ENCODE data around the gene ARL15. TPM values are rescaled to one million over a fixed set of nuclear protein-coding genes. Genes with fewer than 3 reads are reported as not detected.

The ARL15 gene
- total RNA-seq, 1 experiment from 2014 or later: 18.3 TPM

DNA sequence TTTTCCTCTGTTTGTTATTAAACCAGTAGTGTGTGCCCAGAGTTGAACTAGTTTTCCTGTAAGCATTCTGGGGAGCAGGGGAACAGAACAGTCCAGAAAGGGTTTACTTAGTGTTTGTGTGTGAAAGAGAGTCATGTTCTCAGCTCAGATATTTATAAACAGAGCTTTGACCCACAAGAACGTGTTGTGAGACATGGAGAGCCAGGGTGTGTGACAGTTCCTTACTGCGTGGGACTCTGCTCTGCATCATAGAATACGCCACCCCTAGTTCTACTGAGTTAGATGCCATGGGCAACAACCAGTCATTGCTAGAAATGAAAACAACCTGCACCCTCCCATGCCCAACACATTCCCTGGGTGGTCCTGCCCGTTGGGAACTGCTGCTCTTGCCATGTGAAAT is 419.2 kb downstream of the ARL15 start:
- Histone ChIP-seq H3K36me3 (ENCODE audit: insufficient read depth, low read length, poor library complexity, severe bottlenecking) (no peaks in the 10 kb centered on the region), H3K27ac (ENCODE audit: low read depth, low read length, poor library complexity, severe bottlenecking) (no peak overlapping the region), H3K4me1 (ENCODE audit: insufficient read depth, low read length, poor library complexity, severe bottlenecking) (no peaks in the 10 kb centered on the region), H3K9me3 (ENCODE audit: low read depth, low read length, poor library complexity, severe bottlenecking) (no peaks in the 10 kb centered on the region), H3K4me3 (ENCODE audit: low read depth, low read length, poor library complexity, severe bottlenecking) (no peak overlapping the region), H3K27me3 (replicated peaks; ENCODE audit: insufficient read depth, low read depth, low read length, poor library complexity) (no peaks in the 10 kb centered on the region)
- intact Hi-C loops (cut with micrococcal nuclease; ENCODE audit: unreplicated experiment): no loop called here
- POLR2A ChIA-PET (ENCODE audit: low non-redundant PET): no interaction called here
- CTCF ChIA-PET: no interaction called here
- DNase-seq (ENCODE audit: low spot score): no peak
- BruUV-seq (replicated peaks): no TSS peak
- TF ChIP-seq, protein P1, sequence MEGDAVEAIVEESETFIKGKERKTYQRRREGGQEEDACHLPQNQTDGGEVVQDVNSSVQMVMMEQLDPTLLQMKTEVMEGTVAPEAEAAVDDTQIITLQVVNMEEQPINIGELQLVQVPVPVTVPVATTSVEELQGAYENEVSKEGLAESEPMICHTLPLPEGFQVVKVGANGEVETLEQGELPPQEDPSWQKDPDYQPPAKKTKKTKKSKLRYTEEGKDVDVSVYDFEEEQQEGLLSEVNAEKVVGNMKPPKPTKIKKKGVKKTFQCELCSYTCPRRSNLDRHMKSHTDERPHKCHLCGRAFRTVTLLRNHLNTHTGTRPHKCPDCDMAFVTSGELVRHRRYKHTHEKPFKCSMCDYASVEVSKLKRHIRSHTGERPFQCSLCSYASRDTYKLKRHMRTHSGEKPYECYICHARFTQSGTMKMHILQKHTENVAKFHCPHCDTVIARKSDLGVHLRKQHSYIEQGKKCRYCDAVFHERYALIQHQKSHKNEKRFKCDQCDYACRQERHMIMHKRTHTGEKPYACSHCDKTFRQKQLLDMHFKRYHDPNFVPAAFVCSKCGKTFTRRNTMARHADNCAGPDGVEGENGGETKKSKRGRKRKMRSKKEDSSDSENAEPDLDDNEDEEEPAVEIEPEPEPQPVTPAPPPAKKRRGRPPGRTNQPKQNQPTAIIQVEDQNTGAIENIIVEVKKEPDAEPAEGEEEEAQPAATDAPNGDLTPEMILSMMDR (conservative IDR thresholded peaks at IDR 0.05; ENCODE audit: low read depth, low read length): no peak
- no peak for TF ChIP-seq EZH2 (IDR thresholded peaks at IDR 0.05; ENCODE audit: borderline replicate concordance, low read depth, low read length, poor library complexity, severe bottlenecking)

DNA sequence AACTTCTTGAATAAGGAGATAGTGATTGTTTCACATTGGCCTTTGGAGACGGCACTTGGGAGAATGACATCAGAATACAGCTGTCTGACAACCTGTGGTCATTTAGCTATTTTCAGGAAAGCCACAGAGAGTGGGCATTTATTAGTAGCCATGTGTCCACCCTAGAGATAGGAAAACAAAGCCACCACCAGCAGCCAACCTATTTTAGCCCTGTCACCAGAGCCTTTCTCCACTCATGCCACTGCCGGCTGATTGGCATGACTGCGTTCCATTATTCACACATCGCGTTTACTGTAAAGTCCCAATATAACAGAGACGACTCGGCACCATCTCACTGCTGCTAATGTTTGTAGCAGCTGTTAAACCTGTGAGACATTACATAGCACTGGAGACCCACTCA is 419.9 kb downstream of the ARL15 start:
- POLR2A ChIA-PET (ENCODE audit: low non-redundant PET): no interaction called here
- BruUV-seq (replicated peaks): no TSS peak

DNA sequence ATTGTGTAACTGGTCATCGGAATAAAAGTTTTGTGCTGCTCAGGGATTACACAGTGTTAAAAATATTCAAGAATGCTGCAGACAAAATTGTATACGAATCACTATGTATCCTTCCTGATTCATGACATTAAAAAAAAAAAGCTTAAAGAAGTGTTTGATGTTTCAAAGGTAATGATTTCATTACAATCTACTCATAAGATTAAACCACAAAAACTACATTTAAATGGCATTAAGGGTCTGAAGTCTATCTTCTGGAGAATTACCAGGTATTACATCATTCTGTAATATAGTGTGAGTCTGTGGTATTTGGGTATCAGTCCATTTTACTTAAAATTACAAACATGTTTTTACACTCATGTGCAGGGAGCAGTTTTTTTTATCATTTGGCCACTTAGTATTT is 425.5 kb downstream of the ARL15 start:
- intact Hi-C loops (cut with micrococcal nuclease; ENCODE audit: unreplicated experiment): no loop called here
- ChIA-PET POLR2A (ENCODE audit: low non-redundant PET) (no interaction called here), CTCF (no interaction called here)
- H3K27ac ChIP-seq (ENCODE audit: low read depth, low read length, poor library complexity, severe bottlenecking): no peak overlapping the region
- TF ChIP-seq, protein P1 (conservative IDR thresholded peaks at IDR 0.05; ENCODE audit: low read depth, low read length): no peak
- TF ChIP-seq EZH2 (IDR thresholded peaks at IDR 0.05; ENCODE audit: borderline replicate concordance, low read depth, low read length, poor library complexity, severe bottlenecking): no peak
- no peaks in the 10 kb centered on the region for H3K9me3 ChIP-seq (ENCODE audit: low read depth, low read length, poor library complexity, severe bottlenecking)
- no TSS peak for BruUV-seq (replicated peaks)
- no peaks in the 10 kb centered on the region for H3K36me3 ChIP-seq (ENCODE audit: insufficient read depth, low read length, poor library complexity, severe bottlenecking)
- no peaks in the 10 kb centered on the region for H3K4me1 ChIP-seq (ENCODE audit: insufficient read depth, low read length, poor library complexity, severe bottlenecking)
- H3K4me3 ChIP-seq (ENCODE audit: low read depth, low read length, poor library complexity, severe bottlenecking): no peak overlapping the region
- DNase-seq (ENCODE audit: low spot score): no peak
- no peaks in the 10 kb centered on the region for H3K27me3 ChIP-seq (replicated peaks; ENCODE audit: insufficient read depth, low read depth, low read length, poor library complexity)

More for the DNA sequence above, 419.9 kb downstream of the ARL15 start:
- Histone ChIP-seq H3K4me3 (ENCODE audit: low read depth, low read length, poor library complexity, severe bottlenecking) (no peak overlapping the region), H3K27ac (ENCODE audit: low read depth, low read length, poor library complexity, severe bottlenecking) (no peak overlapping the region), H3K9me3 (ENCODE audit: low read depth, low read length, poor library complexity, severe bottlenecking) (no peaks in the 10 kb centered on the region), H3K27me3 (replicated peaks; ENCODE audit: insufficient read depth, low read depth, low read length, poor library complexity) (no peaks in the 10 kb centered on the region), H3K4me1 (ENCODE audit: insufficient read depth, low read length, poor library complexity, severe bottlenecking) (no peaks in the 10 kb centered on the region), H3K36me3 (ENCODE audit: insufficient read depth, low read length, poor library complexity, severe bottlenecking) (no peaks in the 10 kb centered on the region)
- intact Hi-C loops (cut with micrococcal nuclease; ENCODE audit: unreplicated experiment): no loop called here
- CTCF ChIA-PET: no interaction called here
- TF ChIP-seq EZH2 (IDR thresholded peaks at IDR 0.05; ENCODE audit: borderline replicate concordance, low read depth, low read length, poor library complexity, severe bottlenecking): no peak
- TF ChIP-seq, protein P1 (conservative IDR thresholded peaks at IDR 0.05; ENCODE audit: low read depth, low read length): no peak
- no peak for DNase-seq (ENCODE audit: low spot score)
